Duodenal mucosa (tissue), 2 donors: Measurements from ENCODE around the gene PPP4R1.
A peak's percentile ranks its signal among the peaks of the same experiment; 100 is the strongest.

Source experiments
- H3K27ac ChIP-seq: one replicate; pipeline ENCODE4 v1.7.0; 2013; ENCODE audit warnings: low read depth, low read length
- H3K27me3 ChIP-seq, 2 donors: one replicate each; pipeline ENCODE4 v1.7.0; 2013; ENCODE audit warnings: low read length in 2 of 2, control low read depth in 1 of 2; ENCODE audit not compliant: insufficient read depth in 2 of 2, control insufficient read depth in 1 of 2
- H3K36me3 ChIP-seq, 2 donors: one replicate each; pipeline ENCODE4 v1.7.0; 2013; ENCODE audit warnings: low read length in 2 of 2, control low read depth in 1 of 2; ENCODE audit not compliant: insufficient read depth in 2 of 2, control insufficient read depth in 1 of 2
- H3K4me1 ChIP-seq, 2 donors: one replicate each; pipeline ENCODE4 v1.7.0; 2013; ENCODE audit warnings: low read length in 2 of 2, control low read depth in 1 of 2; ENCODE audit not compliant: insufficient read depth in 2 of 2, control insufficient read depth in 1 of 2
- H3K4me3 ChIP-seq, 2 donors: one replicate each; pipeline ENCODE4 v1.7.0; 2013; ENCODE audit warnings: low read length in 2 of 2, low read depth in 1 of 2
- H3K9ac ChIP-seq, 2 donors: one replicate each; pipeline ENCODE4 v1.7.0; 2013; ENCODE audit warnings: low read length in 2 of 2, low read depth in 1 of 2
- H3K9me3 ChIP-seq, 2 donors: one replicate each; pipeline ENCODE4 v1.7.0; 2013; ENCODE audit warnings: low read length in 2 of 2, control low read depth in 1 of 2; ENCODE audit not compliant: control insufficient read depth in 1 of 2

Gene PPP4R1, protein sequence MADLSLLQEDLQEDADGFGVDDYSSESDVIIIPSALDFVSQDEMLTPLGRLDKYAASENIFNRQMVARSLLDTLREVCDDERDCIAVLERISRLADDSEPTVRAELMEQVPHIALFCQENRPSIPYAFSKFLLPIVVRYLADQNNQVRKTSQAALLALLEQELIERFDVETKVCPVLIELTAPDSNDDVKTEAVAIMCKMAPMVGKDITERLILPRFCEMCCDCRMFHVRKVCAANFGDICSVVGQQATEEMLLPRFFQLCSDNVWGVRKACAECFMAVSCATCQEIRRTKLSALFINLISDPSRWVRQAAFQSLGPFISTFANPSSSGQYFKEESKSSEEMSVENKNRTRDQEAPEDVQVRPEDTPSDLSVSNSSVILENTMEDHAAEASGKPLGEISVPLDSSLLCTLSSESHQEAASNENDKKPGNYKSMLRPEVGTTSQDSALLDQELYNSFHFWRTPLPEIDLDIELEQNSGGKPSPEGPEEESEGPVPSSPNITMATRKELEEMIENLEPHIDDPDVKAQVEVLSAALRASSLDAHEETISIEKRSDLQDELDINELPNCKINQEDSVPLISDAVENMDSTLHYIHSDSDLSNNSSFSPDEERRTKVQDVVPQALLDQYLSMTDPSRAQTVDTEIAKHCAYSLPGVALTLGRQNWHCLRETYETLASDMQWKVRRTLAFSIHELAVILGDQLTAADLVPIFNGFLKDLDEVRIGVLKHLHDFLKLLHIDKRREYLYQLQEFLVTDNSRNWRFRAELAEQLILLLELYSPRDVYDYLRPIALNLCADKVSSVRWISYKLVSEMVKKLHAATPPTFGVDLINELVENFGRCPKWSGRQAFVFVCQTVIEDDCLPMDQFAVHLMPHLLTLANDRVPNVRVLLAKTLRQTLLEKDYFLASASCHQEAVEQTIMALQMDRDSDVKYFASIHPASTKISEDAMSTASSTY

DNA sequence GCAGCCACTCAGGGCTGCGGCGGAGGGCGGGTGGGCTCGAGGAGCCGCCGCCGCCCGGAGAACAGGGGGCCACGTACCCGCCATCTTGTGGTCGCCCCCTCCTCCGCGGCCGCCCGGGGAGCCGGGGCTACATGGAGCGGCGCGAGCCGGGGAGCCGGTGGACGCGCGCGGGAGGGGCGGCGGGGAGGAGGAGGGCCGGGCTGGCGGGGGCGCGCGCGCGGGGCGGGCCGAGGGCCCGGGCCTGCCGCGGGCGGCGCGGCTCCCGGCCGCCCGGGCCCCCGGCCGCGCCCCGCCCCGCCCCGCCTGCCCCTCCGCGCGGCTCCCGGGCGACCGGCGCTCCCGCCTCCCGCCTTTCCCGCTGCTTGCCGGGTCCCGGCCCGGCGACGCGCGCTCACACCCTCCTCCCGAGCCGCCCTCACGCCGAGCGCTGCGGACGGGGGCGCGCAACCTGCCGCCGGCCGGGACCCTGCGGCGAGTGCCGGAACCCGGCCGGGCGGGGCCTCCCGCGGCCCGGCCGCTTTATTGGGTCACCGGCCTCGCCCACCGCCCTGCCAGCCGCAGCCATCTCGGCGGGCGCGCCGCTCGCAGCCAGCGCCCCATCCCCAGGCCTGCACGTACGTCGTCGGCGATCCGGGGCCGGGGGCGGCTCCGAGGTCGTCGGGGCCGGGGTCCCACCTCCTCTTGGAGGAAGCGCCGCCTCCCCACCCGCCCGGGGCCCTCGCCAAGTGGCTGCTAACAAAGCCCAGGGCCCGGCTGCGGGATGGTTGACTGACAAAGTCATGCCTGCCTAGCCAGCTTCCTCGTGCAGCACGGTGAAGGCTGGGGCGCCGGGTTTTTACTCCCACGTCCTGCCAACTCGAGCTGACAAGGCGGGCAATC is at the start of gene PPP4R1:
Gene PPP4R1 (minus strand): TSS at position 159 of the 879 bp plus-strand sequence. CDS start 75 bp downstream, at position 84.
- Histone ChIP-seq H3K9me3 (no peaks in the 10 kb centered on the region), H3K36me3 (peaks cover 4 to 6% of the 10 kb centered on the region in 2 donors), H3K27ac (peak within 1 kb of the TSS; percentile 90), H3K27me3 (no peaks in the 10 kb centered on the region), H3K4me3 (peak within 1 kb of the TSS; percentile 81 to 85), H3K9ac (peak within 1 kb of the TSS; percentile 84 to 86), H3K4me1 (peaks cover 18 to 21% of the 10 kb centered on the region in 2 donors)

DNA sequence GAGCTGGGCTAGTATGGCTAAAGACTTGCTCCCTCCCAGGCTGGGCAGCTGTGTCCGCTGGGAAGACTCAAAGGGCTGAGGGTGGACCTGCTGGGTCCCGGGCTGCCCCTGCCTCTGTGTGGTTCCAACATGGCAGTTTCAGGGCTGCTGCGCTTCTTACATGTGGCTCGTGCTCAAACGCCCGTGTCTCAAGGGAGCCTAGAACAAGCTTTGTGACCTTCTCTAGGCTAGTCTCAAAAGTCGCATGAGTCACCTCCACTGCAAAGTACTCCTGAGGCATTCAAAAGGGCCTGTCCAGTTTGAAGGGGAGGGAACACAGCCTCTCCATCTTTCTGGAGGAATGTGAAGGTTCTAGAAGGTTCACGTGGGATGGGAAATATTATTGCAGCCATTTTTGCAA is 49.0 kb upstream of the PPP4R1 start:
- no peak overlapping the region for H3K27ac ChIP-seq

DNA sequence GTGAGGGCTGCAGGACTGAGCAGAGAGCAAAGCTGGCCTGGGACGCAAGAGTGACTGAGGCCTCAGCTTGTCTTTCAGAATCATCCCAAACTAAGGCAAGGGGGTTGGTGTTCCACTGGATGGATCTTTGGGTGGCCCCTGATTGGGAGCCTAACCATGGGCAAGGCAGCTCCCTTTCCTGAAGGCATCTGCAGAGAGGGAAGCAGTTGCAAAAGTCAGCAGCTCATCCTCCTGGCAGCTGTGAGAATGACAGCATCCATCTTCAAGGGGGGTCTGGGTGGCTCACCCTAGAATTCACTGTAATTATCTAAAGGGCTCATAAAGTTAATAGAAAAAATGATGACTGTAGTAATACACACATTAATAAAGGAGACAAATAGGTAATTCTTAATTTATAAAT is 47.2 kb upstream of the PPP4R1 start:
- Histone ChIP-seq H3K4me3 (no peak overlapping the region), H3K4me1 (no peaks in the 10 kb centered on the region), H3K36me3 (no peaks in the 10 kb centered on the region), H3K27me3 (no peaks in the 10 kb centered on the region), H3K9me3 (no peaks in the 10 kb centered on the region), H3K9ac (no peak overlapping the region), H3K27ac (no peak overlapping the region)

More for the DNA sequence above, 49.0 kb upstream of the PPP4R1 start:
- Histone ChIP-seq H3K4me3 (no peak overlapping the region), H3K9me3 (no peaks in the 10 kb centered on the region), H3K9ac (no peak overlapping the region), H3K4me1 (no peaks in the 10 kb centered on the region), H3K27me3 (no peaks in the 10 kb centered on the region), H3K36me3 (no peaks in the 10 kb centered on the region)

DNA sequence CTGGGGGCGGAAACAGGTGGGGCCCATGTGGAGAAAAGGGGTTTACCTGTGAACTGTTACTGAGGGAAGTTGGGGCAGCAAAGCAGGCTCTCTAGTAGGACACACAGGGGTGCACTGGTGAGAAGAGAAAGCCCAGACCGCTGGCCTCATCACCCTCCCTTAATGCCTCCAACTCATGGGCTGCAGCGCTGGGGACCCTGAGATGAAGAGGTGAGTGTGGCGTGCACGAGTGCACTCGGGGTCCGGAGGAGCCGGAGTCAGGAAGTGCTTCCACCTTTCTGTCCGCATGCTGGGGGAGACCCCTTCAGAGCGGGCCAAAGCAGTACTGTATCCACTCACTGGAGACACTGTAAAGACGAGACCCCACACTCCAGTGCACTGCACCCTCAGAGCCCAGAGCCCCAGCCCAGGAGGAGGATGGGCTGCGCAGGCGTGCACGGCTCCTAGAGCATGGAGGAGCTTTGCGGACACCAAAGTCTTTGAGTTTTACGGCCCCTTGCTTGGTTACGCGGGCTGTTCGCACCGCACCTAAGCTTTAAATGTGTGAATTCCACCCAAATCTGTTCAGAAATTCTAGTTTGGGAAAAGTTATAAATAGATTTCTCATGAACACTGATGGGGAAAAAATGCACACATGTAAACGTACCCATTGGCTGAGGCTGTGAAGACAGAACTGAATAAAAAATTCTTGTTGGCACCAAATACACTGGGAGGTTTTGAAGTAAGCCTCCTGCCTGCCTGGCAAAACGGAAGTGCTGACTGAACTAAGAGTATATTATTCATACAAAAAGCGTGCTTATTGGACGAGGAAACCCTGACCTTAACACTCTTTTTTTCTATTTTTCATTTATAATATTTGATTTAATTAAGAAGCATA is 45.4 kb upstream of the PPP4R1 start:
- Histone ChIP-seq H3K9ac (no peak overlapping the region), H3K36me3 (no peaks in the 10 kb centered on the region), H3K27ac (no peak overlapping the region), H3K4me3 (no peak overlapping the region), H3K9me3 (no peaks in the 10 kb centered on the region), H3K27me3 (no peaks in the 10 kb centered on the region), H3K4me1 (peaks cover 0 to under 1% of the 10 kb centered on the region in 2 donors)

DNA sequence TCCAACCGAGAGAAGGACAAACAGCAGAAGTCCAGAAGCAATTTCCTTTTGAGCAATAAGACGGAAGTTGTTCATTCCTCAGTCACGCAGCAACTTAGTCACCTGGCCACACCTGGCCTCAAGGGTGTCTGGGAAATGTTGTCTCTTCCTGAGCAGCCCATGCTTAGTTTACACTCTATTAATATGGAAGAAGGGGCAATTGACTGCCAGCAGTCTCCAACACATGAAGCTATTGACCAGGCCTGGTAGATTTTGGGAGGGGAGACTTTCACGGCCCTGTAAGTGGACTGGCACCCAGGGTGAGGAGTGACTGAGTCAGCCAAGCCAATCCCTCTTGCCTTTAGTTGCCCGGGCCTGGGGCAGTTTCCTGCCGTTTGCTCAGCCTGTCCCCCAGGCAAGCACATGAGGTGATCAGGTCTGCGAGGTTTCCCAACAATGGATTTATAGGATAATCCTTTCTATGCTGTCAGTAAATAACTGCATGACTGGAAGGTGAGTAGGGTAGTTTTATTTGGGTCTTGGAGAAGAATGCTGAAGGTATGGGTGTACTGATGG is 43.8 kb upstream of the PPP4R1 start:
- Histone ChIP-seq H3K36me3 (no peaks in the 10 kb centered on the region), H3K4me1 (peaks cover 0 to 3% of the 10 kb centered on the region in 2 donors), H3K9ac (no peak overlapping the region), H3K27me3 (no peaks in the 10 kb centered on the region), H3K4me3 (no peak overlapping the region), H3K27ac (no peak overlapping the region), H3K9me3 (no peaks in the 10 kb centered on the region)

DNA sequence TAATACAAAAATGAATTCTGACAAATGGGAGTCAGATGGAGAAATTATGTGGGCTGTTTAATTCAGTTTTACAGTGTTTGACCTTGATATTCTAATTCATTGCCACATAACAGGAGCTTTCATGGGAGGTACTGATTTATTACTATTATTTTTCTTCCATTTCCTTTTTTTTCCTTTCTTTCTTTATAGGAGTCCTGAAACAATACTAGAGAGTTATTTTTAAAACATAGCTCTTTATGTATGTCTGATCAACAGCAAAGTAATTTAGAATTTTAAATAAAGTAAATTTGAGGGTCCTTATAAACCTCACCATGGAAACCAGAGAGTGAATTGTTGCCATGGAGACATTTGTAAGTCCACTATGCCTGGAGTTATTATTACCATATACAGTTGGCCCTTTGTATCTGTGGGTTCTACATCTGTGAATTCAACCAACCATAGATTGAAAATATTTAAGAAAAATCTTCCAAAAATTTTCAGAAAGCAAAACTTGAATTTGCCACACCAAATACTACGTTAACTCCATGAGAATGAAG is 40.9 kb upstream of the PPP4R1 start:
- peaks cover 0 to 3% of the 10 kb centered on the region in 2 donors for H3K4me1 ChIP-seq
- H3K27ac ChIP-seq = no peak overlapping the region
- no peaks in the 10 kb centered on the region for H3K27me3 ChIP-seq
- no peak overlapping the region for H3K4me3 ChIP-seq
- no peak overlapping the region for H3K9ac ChIP-seq
- H3K36me3 ChIP-seq = no peaks in the 10 kb centered on the region
- no peaks in the 10 kb centered on the region for H3K9me3 ChIP-seq

DNA sequence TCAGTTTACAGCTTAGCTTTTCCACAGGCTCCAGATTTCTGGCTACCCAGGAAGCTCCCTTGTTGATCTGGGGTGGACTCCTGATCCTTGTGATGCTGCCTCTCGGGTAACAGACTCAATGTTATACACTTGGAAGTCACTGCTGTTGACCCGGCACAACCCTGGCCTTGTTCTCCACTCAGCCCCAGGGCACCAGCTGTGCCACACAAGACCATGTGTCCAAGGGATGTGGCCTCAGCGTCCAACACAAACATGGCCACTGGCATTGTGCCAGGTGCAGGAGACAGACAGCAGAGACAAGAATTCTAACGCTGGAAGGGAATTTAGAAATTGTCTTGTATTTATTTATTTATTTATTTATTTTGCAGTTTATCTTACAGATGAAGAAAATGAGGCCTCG is 39.0 kb upstream of the PPP4R1 start:
- Histone ChIP-seq H3K4me1 (peaks cover 0 to 3% of the 10 kb centered on the region in 2 donors), H3K9ac (no peak overlapping the region), H3K4me3 (no peak overlapping the region), H3K36me3 (no peaks in the 10 kb centered on the region), H3K27me3 (no peaks in the 10 kb centered on the region), H3K27ac (no peak overlapping the region), H3K9me3 (no peaks in the 10 kb centered on the region)

DNA sequence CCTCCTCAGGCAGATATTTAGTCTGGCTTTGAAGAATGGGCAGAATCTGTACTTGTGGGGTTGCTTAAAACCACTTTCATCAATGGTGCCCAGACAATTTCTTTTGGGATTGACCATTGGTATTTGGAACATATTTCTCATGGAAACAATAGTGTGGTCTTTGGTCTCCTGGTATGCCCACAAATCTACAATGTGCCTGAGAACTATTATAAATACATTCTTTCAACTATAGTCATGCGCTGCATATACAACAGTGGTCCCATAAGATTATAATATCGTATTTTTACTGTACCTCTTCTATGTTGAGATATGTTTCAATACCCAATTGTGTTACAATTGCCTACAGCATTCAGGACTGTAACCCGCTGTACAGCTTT is 34.8 kb upstream of the PPP4R1 start:
- Histone ChIP-seq H3K36me3 (no peaks in the 10 kb centered on the region), H3K27ac (no peak overlapping the region), H3K27me3 (no peaks in the 10 kb centered on the region)

More for the DNA sequence above, 34.8 kb upstream of the PPP4R1 start:
- Histone ChIP-seq H3K4me3 (no peak overlapping the region), H3K9me3 (no peaks in the 10 kb centered on the region), H3K4me1 (no peaks in the 10 kb centered on the region), H3K9ac (no peak overlapping the region)
